ENCODE data around the gene ADCY1.

Gene ADCY1

GRCh38 chr7:45663167-45663921, 89.2 kb downstream of the ADCY1 start:
- no peaks in the 10 kb centered on the region for H3K4me1 ChIP-seq (ENCODE audit: insufficient read depth, low read length)
- no peak overlapping the region for H3K9ac ChIP-seq (ENCODE audit: low read depth, low read length)
- no peaks in the 10 kb centered on the region for H3K36me3 ChIP-seq (ENCODE audit: insufficient read depth, low read length)

GRCh38 chr7:45663965-45664633, 89.9 kb downstream of the ADCY1 start:
- Histone ChIP-seq H3K36me3 (ENCODE audit: insufficient read depth, low read length) (no peaks in the 10 kb centered on the region), H3K9ac (ENCODE audit: low read depth, low read length) (no peak overlapping the region), H3K4me1 (ENCODE audit: insufficient read depth, low read length) (no peaks in the 10 kb centered on the region), H3K9me3 (ENCODE audit: control insufficient read depth, insufficient read depth, low read length) (no peaks in the 10 kb centered on the region)

More at GRCh38 chr7:45663167-45663921, 89.2 kb downstream of the ADCY1 start:
- H3K9me3 ChIP-seq (ENCODE audit: control insufficient read depth, insufficient read depth, low read length), result no peaks in the 10 kb centered on the region

- Histone ChIP-seq H3K36me3 (ENCODE audit: insufficient read depth, low read length) (no peaks in the 10 kb centered on the region), H3K4me1 (ENCODE audit: insufficient read depth, low read length) (no peaks in the 10 kb centered on the region), H3K9me3 (ENCODE audit: control insufficient read depth, insufficient read depth, low read length) (no peaks in the 10 kb centered on the region), H3K9ac (ENCODE audit: low read depth, low read length) (no peak overlapping the region)
Observed at GRCh38 chr7:45665172-45665571, 91.0 kb downstream of the ADCY1 start.

DNA sequence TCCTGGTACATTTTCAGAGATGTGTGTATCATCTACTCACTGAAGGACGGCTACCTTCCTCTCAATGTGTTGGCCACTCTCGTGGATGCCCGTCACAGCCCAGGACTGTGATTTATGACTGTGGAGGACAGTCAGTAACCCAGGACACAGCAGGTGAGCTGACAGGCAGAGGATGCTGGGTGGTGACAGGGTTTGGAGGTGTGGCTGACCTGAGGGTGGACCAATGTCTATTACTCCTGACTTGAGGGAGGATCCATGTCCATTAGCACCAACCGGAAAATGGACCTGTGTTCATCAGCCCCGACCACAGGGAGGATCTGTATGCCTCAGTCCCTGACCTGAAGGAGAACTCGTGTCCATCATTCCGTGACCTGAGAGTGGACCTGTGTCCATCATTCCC, 96.1 kb downstream of the ADCY1 start:
- Histone ChIP-seq H3K9me3 (ENCODE audit: control insufficient read depth, insufficient read depth, low read length) (no peaks in the 10 kb centered on the region), H3K36me3 (ENCODE audit: insufficient read depth, low read length) (no peaks in the 10 kb centered on the region), H3K9ac (ENCODE audit: low read depth, low read length) (no peak overlapping the region), H3K4me1 (ENCODE audit: insufficient read depth, low read length) (no peaks in the 10 kb centered on the region)

DNA sequence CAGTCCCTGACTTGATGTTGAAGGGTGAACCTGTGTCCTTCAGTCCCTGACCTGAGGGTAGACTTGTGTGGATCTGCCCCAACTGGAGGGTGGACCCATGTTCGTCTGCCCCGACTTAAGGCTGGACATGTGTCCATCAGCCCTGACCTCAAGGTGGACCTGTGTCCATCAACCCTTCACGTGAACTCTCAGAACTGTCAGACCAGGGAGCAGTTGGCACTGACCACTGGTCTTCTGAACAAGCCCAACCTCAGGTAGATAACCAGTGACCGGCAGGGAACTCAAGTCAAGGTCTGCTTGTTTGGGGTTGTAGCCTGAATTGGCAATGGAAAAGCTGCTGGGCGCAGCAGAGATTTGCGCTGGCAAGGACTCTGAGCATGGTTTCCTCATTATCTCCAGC, 96.5 kb downstream of the ADCY1 start:
- Histone ChIP-seq H3K9ac (ENCODE audit: low read depth, low read length) (no peak overlapping the region), H3K9me3 (ENCODE audit: control insufficient read depth, insufficient read depth, low read length) (no peaks in the 10 kb centered on the region), H3K4me1 (ENCODE audit: insufficient read depth, low read length) (no peaks in the 10 kb centered on the region), H3K36me3 (ENCODE audit: insufficient read depth, low read length) (no peaks in the 10 kb centered on the region)

DNA sequence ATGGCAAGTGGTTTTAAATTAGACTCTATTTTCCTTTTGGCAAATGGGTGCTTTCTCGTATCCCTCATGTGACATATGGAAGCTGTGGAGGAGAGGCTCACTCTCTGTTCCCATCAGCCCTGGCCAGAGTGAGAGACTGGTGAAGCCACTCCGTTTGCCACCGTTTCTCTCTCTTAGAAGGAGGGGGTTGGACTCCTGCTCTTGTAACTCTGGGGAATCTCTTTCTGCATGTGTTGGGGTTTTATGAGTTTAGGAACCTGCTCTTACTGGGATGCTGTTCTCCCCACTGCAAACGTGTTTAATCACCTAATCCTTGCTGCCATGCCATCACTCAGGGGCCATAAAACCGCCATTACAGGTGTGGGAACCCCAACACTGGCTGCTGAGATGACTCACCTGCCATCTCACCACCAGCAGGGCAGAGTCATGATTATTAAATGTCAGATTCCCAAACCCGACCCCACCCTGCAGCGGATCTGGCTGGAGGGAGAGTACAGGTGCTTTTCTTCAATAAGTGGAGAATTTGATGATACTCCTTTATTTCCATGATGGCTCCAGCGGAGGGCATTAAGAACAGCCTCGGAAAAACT, 103.2 kb downstream of the ADCY1 start:
- Histone ChIP-seq H3K4me1 (ENCODE audit: insufficient read depth, low read length) (no peaks in the 10 kb centered on the region), H3K36me3 (ENCODE audit: insufficient read depth, low read length) (no peaks in the 10 kb centered on the region), H3K9ac (ENCODE audit: low read depth, low read length) (no peak overlapping the region), H3K9me3 (ENCODE audit: control insufficient read depth, insufficient read depth, low read length) (no peaks in the 10 kb centered on the region)

DNA sequence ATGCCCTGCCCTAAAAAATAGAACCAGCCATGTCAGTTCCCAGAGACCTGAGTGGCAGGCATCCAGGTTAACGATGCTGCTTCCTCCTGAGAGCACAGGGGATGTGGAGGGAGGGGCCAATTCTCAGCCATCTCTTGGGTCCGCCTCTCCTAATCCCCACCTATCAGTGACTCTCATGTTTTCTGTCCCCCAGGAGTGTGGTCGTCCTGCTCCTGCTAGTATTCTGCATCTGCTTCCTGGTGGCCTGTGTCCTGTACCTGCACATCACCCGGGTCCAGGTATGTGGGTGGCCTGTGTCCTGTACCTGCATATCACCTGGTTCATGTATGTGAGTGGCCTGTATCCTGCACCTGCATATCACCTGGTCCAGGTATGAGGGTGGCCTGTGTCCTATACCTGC, 105.3 kb downstream of the ADCY1 start:
- Histone ChIP-seq H3K9ac (ENCODE audit: low read depth, low read length) (no peak overlapping the region), H3K9me3 (ENCODE audit: control insufficient read depth, insufficient read depth, low read length) (no peaks in the 10 kb centered on the region), H3K36me3 (ENCODE audit: insufficient read depth, low read length) (no peaks in the 10 kb centered on the region), H3K4me1 (ENCODE audit: insufficient read depth, low read length) (no peaks in the 10 kb centered on the region)

GRCh38 chr7:45680776-45681175, 106.6 kb downstream of the ADCY1 start:
- H3K9me3 ChIP-seq (ENCODE audit: control insufficient read depth, insufficient read depth, low read length), result no peaks in the 10 kb centered on the region
- H3K36me3 ChIP-seq (ENCODE audit: insufficient read depth, low read length), result no peaks in the 10 kb centered on the region
- no peaks in the 10 kb centered on the region for H3K4me1 ChIP-seq (ENCODE audit: insufficient read depth, low read length)
- no peak overlapping the region for H3K9ac ChIP-seq (ENCODE audit: low read depth, low read length)

DNA sequence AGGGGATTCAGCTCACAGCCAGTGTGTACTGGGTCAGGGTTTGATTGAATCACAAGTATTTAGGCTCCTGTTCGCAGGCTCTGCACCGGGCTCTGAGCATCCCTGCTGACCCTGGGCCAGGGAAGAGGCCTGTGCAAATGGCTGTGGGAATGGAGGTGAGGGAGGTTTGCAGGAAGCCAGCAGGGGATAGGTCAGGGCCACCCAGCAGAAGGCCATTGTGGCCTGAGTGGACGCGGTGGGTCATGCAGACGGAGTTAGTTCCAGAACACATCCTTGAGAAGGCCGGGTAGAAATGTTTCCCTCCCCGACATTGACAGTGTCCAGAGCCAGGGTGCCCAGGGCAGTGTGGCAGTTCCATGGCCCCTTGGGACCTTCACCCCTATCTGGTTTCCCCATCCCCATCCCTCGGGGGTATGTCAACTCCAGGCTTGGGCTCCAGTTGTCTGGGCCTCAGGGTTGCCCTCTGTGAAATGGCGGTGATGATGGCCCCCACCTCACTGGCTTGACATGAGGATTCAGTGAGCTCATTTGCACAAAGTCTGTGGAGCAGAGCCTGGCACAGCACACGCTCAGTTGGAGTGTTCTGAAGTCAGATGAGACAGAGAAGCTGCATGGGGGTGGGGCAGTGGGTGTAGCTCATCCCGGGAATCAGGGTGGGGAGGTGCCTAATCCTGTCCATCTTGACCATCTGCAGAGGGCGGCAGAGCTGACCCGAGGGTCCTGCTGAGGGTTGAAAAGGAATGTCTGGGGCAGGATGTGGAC, 107.6 kb downstream of the ADCY1 start:
- Histone ChIP-seq H3K36me3 (ENCODE audit: insufficient read depth, low read length) (no peaks in the 10 kb centered on the region), H3K4me1 (ENCODE audit: insufficient read depth, low read length) (no peaks in the 10 kb centered on the region), H3K9me3 (ENCODE audit: control insufficient read depth, insufficient read depth, low read length) (no peaks in the 10 kb centered on the region), H3K9ac (ENCODE audit: low read depth, low read length) (no peak overlapping the region)

- Histone ChIP-seq H3K9ac (ENCODE audit: low read depth, low read length) (no peak overlapping the region), H3K9me3 (ENCODE audit: control insufficient read depth, insufficient read depth, low read length) (no peaks in the 10 kb centered on the region), H3K36me3 (ENCODE audit: insufficient read depth, low read length) (no peaks in the 10 kb centered on the region), H3K4me1 (ENCODE audit: insufficient read depth, low read length) (no peaks in the 10 kb centered on the region)
Observed at GRCh38 chr7:45682358-45682735, 108.2 kb downstream of the ADCY1 start.

DNA sequence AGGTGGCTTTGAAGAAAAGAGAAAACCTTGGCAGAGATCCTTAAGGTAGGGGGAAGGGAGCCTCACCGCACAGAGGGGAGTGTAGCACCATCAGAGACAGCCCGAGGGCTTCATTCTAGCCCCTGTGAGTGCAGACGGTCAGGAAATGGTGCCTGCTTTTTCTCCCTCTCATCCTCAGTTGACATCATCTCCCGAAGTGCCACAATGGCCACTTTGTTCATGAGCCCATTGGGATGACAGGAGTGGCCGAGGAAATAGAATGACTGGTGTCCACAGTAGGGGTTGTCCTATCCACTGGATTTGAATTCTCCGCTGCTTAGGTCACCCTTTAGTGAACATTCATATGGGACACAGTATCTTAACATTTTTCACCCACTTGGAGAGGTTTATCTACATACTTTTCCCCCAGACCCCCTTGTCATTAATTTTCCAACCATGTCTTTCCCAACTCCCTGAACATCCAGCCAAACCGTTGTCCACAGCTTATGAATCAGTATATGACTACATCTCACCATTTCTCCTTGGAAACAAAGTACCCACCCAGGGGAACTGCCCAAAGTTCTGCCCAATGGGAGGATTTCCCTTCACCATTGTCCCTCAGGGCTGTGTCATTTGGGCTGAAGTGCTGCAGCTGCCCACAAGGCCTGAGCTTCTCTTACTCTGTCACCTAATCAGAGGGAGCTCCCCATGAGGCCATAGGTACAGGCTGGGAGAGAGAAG, 108.8 kb downstream of the ADCY1 start:
- Histone ChIP-seq H3K36me3 (ENCODE audit: insufficient read depth, low read length) (no peaks in the 10 kb centered on the region), H3K9me3 (ENCODE audit: control insufficient read depth, insufficient read depth, low read length) (no peaks in the 10 kb centered on the region), H3K9ac (ENCODE audit: low read depth, low read length) (no peak overlapping the region), H3K4me1 (ENCODE audit: insufficient read depth, low read length) (no peaks in the 10 kb centered on the region)

DNA sequence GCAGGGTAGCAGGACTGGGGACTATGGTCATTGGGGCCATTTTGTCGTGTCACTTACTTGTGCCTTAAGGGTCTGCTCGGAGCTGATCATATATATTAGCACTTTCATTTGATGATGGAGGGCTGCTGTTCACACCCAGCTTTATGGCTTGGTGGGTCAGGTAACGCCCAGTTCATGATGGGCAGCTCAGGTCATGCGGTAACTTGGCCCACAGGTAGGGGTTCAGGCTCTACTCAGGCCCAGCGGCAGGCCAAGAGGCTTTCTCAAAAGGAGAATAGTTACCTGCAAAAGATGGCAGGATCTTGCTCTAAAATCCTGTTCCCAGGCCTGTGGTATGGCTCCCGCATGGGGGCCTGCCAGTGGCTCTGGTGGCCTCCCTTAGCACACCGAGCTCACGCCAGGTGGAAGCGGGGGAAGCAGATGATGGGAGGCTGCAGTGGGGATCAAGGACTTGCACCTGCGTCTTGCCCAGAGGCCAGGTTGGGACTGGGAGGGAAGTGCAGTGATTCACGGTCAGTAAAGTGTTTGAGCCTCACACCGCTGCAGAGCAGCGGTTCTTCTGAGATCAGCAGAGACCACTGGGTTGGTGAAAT, 109.5 kb downstream of the ADCY1 start:
- no peaks in the 10 kb centered on the region for H3K36me3 ChIP-seq (ENCODE audit: insufficient read depth, low read length)
- H3K4me1 ChIP-seq (ENCODE audit: insufficient read depth, low read length), result no peaks in the 10 kb centered on the region
- H3K9me3 ChIP-seq (ENCODE audit: control insufficient read depth, insufficient read depth, low read length), result no peaks in the 10 kb centered on the region
- H3K9ac ChIP-seq (ENCODE audit: low read depth, low read length), result no peak overlapping the region

GRCh38 chr7:45684910-45685618, 110.9 kb downstream of the ADCY1 start:
- Histone ChIP-seq H3K9me3 (ENCODE audit: control insufficient read depth, insufficient read depth, low read length) (no peaks in the 10 kb centered on the region), H3K36me3 (ENCODE audit: insufficient read depth, low read length) (no peaks in the 10 kb centered on the region), H3K9ac (ENCODE audit: low read depth, low read length) (no peak overlapping the region), H3K4me1 (ENCODE audit: insufficient read depth, low read length) (no peaks in the 10 kb centered on the region)
